Measurements from ENCODE around the gene CDH10.

Gene CDH10

DNA sequence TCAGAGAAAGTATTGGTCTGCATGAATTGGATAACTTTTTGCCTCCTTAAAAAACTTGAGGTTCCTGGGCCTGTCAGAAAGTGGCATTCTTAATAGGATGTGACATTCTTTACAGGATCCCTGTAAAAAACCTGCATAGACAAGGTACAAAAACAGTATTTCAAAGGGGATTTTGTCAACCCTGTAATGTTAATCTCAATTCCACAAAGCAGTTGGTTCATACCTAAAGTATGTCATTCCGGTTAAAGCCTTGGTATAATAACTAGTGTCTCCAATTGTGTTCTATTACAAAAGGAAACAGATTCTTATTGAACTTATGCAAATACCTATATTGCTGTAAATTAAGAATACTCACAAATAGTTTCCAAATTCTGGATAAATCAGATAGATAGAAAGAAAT, 169.7 kb downstream of the CDH10 start:
- DNase-seq: no peak

DNA sequence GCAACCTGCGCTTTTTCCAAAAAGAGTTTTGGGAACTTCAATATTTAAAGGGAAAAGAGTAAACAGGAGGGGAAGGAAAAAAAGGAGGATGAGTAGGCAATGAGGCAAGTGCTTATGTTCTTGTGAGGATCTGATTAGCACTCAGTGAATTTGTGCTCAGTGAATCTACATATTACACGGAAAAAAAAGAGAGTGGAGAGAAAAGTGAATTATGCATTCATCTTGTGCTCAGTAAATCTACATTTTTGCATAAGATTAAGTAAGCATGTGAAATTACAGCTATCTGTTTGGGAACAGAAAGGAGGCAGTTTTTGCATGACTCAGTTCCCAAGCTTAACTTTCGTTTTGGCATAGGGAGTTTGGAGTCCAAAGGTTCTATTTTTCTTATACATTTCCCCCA, 170.1 kb downstream of the CDH10 start:
- DNase-seq: no peak

DNA sequence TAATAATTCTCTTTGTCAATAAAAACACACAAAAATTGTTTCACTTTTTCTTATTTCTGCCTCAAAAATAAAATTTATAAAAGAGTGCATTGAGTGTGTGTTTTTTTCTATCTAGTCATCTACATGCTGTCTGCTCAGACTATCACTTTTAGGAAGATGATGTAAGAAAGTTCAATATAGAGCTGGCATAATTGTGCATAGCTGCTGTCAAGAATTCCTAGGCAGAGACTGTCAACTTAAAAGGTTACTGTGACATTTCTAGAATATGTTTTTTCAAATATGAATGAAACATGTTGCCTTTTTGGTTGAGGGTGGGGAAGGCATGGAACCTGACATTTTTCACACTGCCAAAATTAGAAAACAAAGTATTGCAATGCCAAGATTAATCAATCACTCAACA, 172.3 kb downstream of the CDH10 start:
- DNase-seq: no peak

DNA sequence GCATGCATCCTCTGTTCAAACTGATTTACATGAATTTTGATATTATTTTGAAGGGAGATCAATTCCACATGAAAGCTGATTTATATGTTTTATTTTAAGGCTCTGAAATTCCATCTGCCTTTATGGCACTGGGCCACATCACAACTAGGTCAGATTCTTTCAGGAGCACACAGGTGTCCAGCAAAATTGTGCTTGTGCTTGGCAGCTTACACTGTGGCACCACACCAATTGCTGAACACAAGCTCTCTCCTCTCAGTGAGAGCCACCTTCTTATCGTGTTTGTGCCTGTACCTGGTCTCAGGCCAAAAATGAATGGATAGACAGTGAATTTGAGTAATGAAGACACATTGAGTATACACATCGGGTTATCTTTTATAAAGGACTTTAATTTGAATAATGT, 200.4 kb downstream of the CDH10 start:
- no peak for DNase-seq

DNA sequence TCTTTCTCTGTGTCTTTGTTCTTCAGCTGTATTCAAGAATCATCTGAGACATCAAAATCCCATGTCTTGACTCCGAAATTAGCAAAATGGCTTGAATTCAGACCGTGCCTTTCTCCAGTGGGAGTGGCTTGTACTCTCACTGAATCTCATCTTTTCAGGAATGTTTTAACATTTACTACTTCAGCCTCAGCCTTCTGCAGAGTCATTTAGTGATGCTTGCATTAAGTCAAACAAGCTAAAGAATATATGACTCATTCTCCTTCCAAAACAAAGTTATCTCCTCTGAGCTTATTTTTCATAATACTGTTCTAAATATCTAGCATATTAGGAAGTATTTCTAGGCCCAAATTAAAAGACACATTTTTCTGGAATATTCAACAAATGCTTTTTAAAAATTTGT, 205.3 kb downstream of the CDH10 start:
- DNase-seq: no peak

Measured in NCI-H1436 (cell line).